ENCODE data around the gene ZNF358.

ZNF358 gene

GRCh38 chr19:7559102-7559501, 43.2 kb downstream of the ZNF358 start:
- DNase-seq = no peak

GRCh38 chr19:7560255-7560654, 44.4 kb downstream of the ZNF358 start:
- DNase-seq = peak; percentile 45 to 62

GRCh38 chr19:7561325-7561724, 45.4 kb downstream of the ZNF358 start:
- peak; percentile 57 to 82 for DNase-seq

GRCh38 chr19:7562646-7563393, 46.9 kb downstream of the ZNF358 start:
- no peak for DNase-seq

GRCh38 chr19:7564866-7565265, 49.0 kb downstream of the ZNF358 start:
- DNase-seq = no peak

- DNase-seq = no peak
These were observed 49.4 kb downstream of the ZNF358 start for GRCh38 chr19:7565332-7565731.
